HAP-1 (cell line): ENCODE results near the gene STK38L.

Experiments used
- DNase-seq, 2 experiments: peaks; one replicate each; pipeline ENCODE4 v3.0.0-alpha.2; 2016 to 2020; ENCODE audit warnings: low spot score in 2 of 2
- H3K27me3 ChIP-seq: fragments of 250-450 bp; sonication (Bioruptor Pico); 2 replicates; pipeline ENCODE4 v1.5.1; 2020; ENCODE audit warnings: low read depth, mild to moderate bottlenecking, moderate library complexity
- H3K36me3 ChIP-seq: fragments of 250-450 bp; sonication (Bioruptor Pico); replicated peaks from 2 replicates; pipeline ENCODE4 v1.5.1; 2020; ENCODE audit warnings: mild to moderate bottlenecking
- H3K4me1 ChIP-seq: fragments of 250-450 bp; sonication (Bioruptor Pico); 2 replicates; pipeline ENCODE4 v1.5.1; 2020; ENCODE audit warnings: mild to moderate bottlenecking
- H3K4me3 ChIP-seq: fragments of 250-450 bp; sonication (Bioruptor Pico); 2 replicates; pipeline ENCODE4 v1.5.1; 2020; ENCODE audit warnings: mild to moderate bottlenecking, moderate library complexity
- H3K9me3 ChIP-seq: fragments of 250-450 bp; sonication (Bioruptor Pico); 2 replicates; pipeline ENCODE4 v1.5.1; 2020; ENCODE audit warnings: mild to moderate bottlenecking, moderate library complexity
- in situ Hi-C: fragments of 300-500 bp; cut with MboI; formaldehyde crosslinking; loops from 3 replicates; pipeline ENCODE4 v1.14.3; 2020; ENCODE audit warnings: low sequenced_read_pairs, inconsistent platforms, mixed read lengths

The STK38L gene

GRCh38 chr12:27274706-27275105 lies 30.6 kb downstream of the STK38L start:
- no peak overlapping the region for H3K4me3 ChIP-seq
- no peak for DNase-seq
- no peaks in the 10 kb centered on the region for H3K36me3 ChIP-seq
- H3K4me1 ChIP-seq, result peaks cover 37% of the 10 kb centered on the region
- H3K27me3 ChIP-seq, result no peaks in the 10 kb centered on the region
- no peaks in the 10 kb centered on the region for H3K9me3 ChIP-seq
- in situ Hi-C loops, result no loop called here

GRCh38 chr12:27276275-27276674 lies 32.2 kb downstream of the STK38L start:
- peaks cover 37% of the 10 kb centered on the region for H3K4me1 ChIP-seq
- in situ Hi-C loops, result no loop called here

DNA sequence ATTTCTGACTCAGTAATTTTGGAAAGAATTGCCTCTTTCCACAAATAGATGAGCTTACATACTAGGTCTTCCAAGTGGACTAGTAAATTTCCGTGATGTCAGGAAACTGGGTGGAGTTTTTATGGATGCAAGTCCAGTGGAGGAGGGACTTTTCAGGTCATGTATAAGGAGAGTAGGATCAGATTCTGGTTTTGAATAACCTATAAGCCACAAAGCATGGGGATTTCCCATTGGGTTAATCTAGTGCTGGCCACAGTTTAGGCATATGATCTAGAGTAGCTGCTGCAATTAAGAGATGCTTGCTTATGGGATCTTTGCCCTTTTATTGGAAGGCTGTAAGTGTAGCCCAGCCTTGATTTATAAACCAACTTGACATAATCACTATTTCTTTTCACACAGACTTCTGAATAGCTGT lies 33.8 kb downstream of the STK38L start:
- Histone ChIP-seq H3K4me3 (no peak overlapping the region), H3K27me3 (no peaks in the 10 kb centered on the region), H3K36me3 (no peaks in the 10 kb centered on the region), H3K4me1 (peaks cover 26% of the 10 kb centered on the region), H3K9me3 (no peaks in the 10 kb centered on the region)
- DNase-seq, result peak; percentile 52 to 57
- in situ Hi-C loops, result no loop called here

More at GRCh38 chr12:27276275-27276674, 32.2 kb downstream of the STK38L start:
- H3K4me3 ChIP-seq, result no peak overlapping the region
- no peaks in the 10 kb centered on the region for H3K9me3 ChIP-seq
- H3K27me3 ChIP-seq, result no peaks in the 10 kb centered on the region
- peak; percentile 52 to 54 for DNase-seq
- H3K36me3 ChIP-seq, result no peaks in the 10 kb centered on the region

GRCh38 chr12:27279826-27280225 lies 35.7 kb downstream of the STK38L start:
- Histone ChIP-seq H3K4me1 (peaks cover 26% of the 10 kb centered on the region), H3K36me3 (no peaks in the 10 kb centered on the region), H3K4me3 (no peak overlapping the region), H3K9me3 (no peaks in the 10 kb centered on the region), H3K27me3 (no peaks in the 10 kb centered on the region)
- in situ Hi-C loops, result no loop called here
- DNase-seq, result no peak

- Histone ChIP-seq H3K4me3 (no peak overlapping the region), H3K9me3 (no peaks in the 10 kb centered on the region), H3K4me1 (peaks cover 26% of the 10 kb centered on the region), H3K36me3 (no peaks in the 10 kb centered on the region), H3K27me3 (no peaks in the 10 kb centered on the region)
- DNase-seq, result no peak
- in situ Hi-C loops, result no loop called here
These were observed 36.3 kb downstream of the STK38L start for GRCh38 chr12:27280412-27280811.

DNA sequence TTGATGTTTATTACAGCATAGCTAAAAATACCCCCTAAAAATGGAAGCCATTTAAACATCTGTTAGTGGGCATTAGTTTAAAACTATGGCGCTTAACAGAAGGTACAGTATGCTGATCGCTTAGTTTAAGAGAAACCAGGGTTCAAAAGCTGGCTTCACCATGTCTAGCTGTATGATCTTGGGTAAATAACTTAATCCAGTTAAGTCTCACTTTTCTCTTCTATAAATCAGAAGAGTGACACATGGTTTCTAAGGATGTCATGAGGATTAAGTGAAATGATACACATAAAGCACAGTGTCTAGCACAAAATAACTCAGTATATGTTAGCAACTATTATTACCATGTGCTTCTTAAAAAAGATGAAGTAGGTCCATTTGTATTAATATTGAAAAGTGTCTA lies 38.7 kb downstream of the STK38L start:
- in situ Hi-C loops, result no loop called here
- no peaks in the 10 kb centered on the region for H3K9me3 ChIP-seq
- peaks cover 6% of the 10 kb centered on the region for H3K4me1 ChIP-seq
- H3K4me3 ChIP-seq, result no peak overlapping the region
- DNase-seq, result no peak
- H3K27me3 ChIP-seq, result no peaks in the 10 kb centered on the region
- H3K36me3 ChIP-seq, result no peaks in the 10 kb centered on the region

DNA sequence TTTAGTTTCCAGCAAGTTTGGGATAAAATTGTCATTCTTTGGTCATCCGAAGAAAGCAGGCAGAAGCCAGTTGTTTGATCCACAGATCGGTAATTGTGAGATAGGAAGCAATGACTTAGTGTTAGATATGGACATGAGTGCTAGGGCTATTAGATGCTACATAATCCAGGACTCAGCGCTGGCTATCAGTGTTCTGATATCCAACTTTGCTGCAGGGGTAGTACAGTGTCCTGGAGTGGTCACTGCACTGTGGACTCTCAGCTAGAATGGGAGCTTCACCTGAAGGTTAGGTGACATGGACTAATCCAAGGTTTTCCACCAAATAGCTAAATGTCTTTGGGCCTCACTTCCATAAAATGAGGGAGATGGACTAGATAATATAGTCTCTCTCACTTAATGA lies 39.9 kb downstream of the STK38L start:
- no peak for DNase-seq
- in situ Hi-C loops, result no loop called here
- Histone ChIP-seq H3K4me1 (no peaks in the 10 kb centered on the region), H3K36me3 (no peaks in the 10 kb centered on the region), H3K9me3 (no peaks in the 10 kb centered on the region), H3K27me3 (no peaks in the 10 kb centered on the region), H3K4me3 (no peak overlapping the region)

DNA sequence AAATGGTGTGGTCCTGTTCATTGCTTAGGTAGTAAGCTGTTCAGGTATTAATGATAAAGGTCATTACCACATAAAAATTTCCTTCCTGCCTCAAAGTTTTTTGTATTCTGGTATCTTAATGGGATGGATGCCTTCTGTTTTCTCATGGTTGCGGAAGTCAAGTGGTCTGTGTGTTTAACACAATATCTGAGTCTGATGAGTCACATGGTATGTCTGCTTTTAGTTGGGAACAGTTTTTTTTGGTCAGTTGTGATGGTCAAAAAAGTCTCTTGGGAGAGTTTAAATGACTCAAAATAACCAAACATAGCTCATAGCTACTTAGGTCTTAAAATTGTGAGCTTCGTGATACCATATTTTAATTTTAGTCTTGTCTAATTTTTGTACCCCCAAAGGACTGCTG lies 40.7 kb downstream of the STK38L start:
- in situ Hi-C loops, result no loop called here
- H3K4me3 ChIP-seq, result no peak overlapping the region
- no peaks in the 10 kb centered on the region for H3K27me3 ChIP-seq
- no peaks in the 10 kb centered on the region for H3K4me1 ChIP-seq
- H3K9me3 ChIP-seq, result no peaks in the 10 kb centered on the region
- H3K36me3 ChIP-seq, result no peaks in the 10 kb centered on the region
- DNase-seq, result no peak

GRCh38 chr12:27285403-27285802 lies 41.3 kb downstream of the STK38L start:
- no peaks in the 10 kb centered on the region for H3K27me3 ChIP-seq
- H3K36me3 ChIP-seq, result no peaks in the 10 kb centered on the region
- H3K4me1 ChIP-seq, result peaks cover 2% of the 10 kb centered on the region
- no peak for DNase-seq
- H3K4me3 ChIP-seq, result no peak overlapping the region
- no peaks in the 10 kb centered on the region for H3K9me3 ChIP-seq
- in situ Hi-C loops, result no loop called here

DNA sequence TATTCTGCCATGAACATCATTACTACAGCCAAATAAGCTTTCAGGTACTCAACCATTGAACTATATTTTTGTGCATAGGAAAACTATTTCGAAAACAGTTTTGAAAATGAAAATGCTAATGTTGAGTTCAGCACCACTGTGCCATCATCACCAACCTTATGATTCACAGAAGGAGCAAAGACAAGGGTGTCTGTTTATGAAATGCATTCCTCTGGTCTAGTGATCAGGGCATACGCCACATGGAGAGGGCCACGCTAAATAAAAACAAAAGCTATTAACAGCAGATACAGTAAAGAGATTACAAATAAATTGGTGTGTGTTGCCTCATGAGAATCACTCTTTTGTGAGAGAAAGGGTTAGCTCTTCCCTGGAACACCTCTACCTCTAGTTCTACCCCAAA lies 45.3 kb downstream of the STK38L start:
- in situ Hi-C loops, result no loop called here
- H3K9me3 ChIP-seq, result no peaks in the 10 kb centered on the region
- no peaks in the 10 kb centered on the region for H3K36me3 ChIP-seq
- H3K4me1 ChIP-seq, result peaks cover 39% of the 10 kb centered on the region
- no peaks in the 10 kb centered on the region for H3K27me3 ChIP-seq
- DNase-seq, result no peak
- H3K4me3 ChIP-seq, result no peak overlapping the region

GRCh38 chr12:27290501-27291168 lies 46.5 kb downstream of the STK38L start:
- Histone ChIP-seq H3K4me1 (peaks cover 43% of the 10 kb centered on the region), H3K36me3 (no peaks in the 10 kb centered on the region), H3K4me3 (no peak overlapping the region), H3K27me3 (no peaks in the 10 kb centered on the region), H3K9me3 (no peaks in the 10 kb centered on the region)
- no peak for DNase-seq
- in situ Hi-C loops, result loop anchor here (10.0 kb wide), 1 partner anchor 46 kb away; the partner anchor contains the start of gene STK38L

- Histone ChIP-seq H3K9me3 (no peaks in the 10 kb centered on the region), H3K36me3 (no peaks in the 10 kb centered on the region), H3K4me1 (peaks cover 43% of the 10 kb centered on the region), H3K27me3 (no peaks in the 10 kb centered on the region), H3K4me3 (no peak overlapping the region)
- in situ Hi-C loops, result loop anchor here (10.0 kb wide), 1 partner anchor 47 kb away; the partner anchor contains the start of gene STK38L
- DNase-seq, result peak in 1 of 2 experiments; percentile 78
These were observed 47.8 kb downstream of the STK38L start for GRCh38 chr12:27291862-27292261.

DNA sequence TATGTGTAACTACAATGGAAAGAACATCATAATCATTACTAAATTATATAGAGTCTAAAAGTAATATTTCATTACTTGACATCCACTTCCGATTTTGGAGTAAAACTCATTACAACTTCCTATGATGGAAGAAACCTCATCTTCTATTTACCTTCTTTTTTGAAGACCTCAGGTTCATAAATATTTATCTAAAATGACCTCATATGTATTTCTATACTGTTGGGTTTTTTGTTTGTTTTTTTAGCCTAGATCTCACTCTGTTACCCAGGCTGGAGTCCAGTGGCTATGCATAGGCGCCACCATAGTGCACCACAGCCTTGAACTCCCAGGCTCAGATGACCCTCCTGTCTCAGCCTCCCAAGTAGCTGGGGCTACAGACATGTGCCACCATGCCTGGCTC lies 48.6 kb downstream of the STK38L start:
- H3K4me1 ChIP-seq, result peaks cover 43% of the 10 kb centered on the region
- DNase-seq, result no peak
- no peaks in the 10 kb centered on the region for H3K27me3 ChIP-seq
- no peaks in the 10 kb centered on the region for H3K36me3 ChIP-seq
- H3K9me3 ChIP-seq, result no peaks in the 10 kb centered on the region
- in situ Hi-C loops, result loop anchor here (10.0 kb wide), 1 partner anchor 48 kb away; the partner anchor contains the start of gene STK38L
- H3K4me3 ChIP-seq, result no peak overlapping the region

- Histone ChIP-seq H3K4me3 (no peak overlapping the region), H3K36me3 (no peaks in the 10 kb centered on the region), H3K27me3 (no peaks in the 10 kb centered on the region), H3K4me1 (peaks cover 43% of the 10 kb centered on the region), H3K9me3 (no peaks in the 10 kb centered on the region)
- peak; percentile 49 to 66 for DNase-seq
- in situ Hi-C loops, result loop anchor here (10.0 kb wide), 1 partner anchor 49 kb away; the partner anchor contains the start of gene STK38L
These were observed 49.4 kb downstream of the STK38L start for GRCh38 chr12:27293463-27293862.
